HPDE6-E6E7 (cell line): ENCODE data around the gene ERICH4.

ENCODE experiments used
- DNase-seq: peaks from one replicate; pipeline ENCODE4 v3.0.0; 2011; ENCODE audit warnings: missing footprints; ENCODE audit errors: extremely low spot score

ERICH4 gene

DNA sequence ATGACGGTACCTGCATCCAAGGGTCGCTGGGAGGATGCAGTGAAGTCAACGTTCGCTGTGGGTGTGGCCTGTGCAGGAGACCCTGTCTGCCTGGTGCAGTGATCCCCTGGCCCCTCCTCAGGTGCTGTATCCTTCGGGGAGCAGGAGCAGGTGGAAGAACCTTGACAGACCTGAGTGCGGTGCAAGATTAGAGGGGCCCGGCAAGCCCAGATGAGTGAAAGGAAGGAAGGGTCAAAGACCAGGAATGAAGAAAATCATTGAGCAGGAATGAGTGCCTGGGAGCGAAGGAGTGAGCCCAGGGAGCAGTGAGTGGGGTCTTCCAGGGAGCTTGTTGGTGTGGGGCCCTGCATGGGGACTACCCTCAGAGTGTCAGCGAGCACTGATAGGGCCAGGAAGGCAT is 28.5 kb upstream of the ERICH4 start:
- DNase-seq, result no peak

DNA sequence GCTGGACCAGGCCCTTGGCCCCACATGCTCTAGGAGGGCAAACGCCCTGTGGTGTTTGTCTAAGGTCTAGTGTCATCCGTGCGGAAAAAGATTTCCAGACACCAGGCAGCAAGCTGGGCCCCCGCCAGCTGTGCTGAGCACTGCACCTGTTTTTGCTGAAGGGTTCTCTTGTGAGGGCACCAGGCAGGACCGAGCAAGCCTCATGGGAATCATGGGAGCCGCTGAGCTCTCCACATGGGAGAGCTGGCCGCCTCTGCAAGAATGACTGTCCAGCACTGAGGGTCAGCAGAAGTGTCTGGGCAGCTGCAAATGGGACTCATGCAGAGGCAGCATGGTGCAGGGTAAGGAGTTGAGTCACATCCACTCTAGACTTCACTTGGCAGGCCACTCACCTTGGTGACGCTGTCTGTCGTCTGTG is 27.8 kb upstream of the ERICH4 start:
- no peak for DNase-seq

DNA sequence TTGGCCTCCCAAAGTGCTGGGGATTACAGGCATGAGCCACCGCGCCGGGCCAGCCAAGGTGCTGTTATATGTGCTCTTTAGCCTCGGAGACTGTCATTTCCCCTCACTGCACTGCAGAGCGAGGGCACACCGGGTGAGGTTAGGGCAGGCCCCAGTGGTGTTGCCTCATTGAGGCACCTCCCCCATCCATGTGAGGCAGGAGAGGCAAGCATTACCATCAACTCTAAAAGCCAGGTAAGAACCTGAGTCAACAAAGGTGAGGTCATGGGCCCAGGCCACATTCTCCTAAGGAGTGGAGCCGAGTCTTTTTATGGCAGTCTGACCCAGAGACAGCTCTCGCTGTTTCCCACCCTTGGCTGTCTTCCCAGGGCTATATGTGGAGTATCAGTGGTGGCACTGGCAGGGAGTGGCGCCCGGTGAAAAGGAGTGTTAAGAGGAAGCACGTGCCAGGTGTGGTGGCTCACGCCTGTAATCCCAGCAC is 26.7 kb upstream of the ERICH4 start:
- DNase-seq, result peak; percentile 53

DNA sequence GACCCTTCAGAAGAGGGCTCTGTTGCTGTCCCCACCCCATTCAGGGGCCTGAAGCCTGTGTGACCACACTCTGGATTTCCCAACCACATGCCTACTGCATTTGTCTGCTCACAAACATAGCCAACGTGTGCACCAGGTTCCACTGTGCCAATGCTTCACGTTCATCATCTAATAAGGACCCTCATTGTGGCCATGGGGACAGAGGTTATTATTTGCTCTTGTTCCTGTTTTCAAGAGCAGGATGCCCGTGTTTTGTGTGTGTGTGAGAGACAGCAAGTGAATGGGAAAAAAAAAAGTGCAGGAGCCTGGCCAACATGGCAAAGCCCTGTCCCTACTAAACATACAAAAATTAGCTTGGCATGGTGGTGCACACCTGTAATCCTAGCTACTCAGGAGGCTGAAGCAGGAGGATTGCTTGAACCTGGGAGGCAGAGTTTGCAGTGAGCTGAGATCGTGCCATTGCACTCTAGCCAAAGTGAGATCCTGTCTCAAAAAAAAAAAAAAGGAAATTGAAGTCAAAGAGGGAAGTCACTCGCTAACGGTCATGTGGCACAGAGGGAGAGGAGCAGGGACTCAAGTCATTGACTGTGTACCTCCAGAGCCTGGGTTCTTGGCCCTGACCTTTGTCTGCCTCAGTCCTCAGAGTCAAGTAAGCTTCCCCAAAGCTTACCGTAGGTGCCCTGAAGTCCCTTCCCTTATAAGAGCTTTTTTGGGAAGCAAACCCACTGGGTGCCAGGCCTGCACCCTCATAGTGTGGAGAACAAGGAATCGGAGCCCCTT is 22.7 kb upstream of the ERICH4 start:
- DNase-seq, result no peak

DNA sequence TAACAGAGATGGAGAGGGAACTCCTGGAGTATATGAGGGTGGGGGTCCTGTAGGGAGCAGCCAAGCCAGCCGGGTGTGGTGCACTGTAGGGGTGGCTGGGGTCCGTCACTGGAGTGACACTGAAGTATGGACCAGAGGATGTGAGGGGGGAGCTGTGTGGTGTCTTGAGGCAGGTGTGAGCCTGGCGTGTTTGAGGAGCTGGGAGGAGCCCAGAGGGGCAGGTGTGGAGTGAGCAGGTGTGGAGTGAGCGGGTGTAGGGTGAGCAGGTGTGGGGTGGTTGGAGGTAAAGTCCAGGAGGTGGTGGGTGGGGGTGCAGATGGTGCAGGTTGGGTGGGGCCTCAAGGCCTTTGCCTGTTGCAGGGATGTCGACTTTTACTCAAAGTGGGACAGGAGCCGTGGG is 21.6 kb upstream of the ERICH4 start:
- DNase-seq, result no peak

DNA sequence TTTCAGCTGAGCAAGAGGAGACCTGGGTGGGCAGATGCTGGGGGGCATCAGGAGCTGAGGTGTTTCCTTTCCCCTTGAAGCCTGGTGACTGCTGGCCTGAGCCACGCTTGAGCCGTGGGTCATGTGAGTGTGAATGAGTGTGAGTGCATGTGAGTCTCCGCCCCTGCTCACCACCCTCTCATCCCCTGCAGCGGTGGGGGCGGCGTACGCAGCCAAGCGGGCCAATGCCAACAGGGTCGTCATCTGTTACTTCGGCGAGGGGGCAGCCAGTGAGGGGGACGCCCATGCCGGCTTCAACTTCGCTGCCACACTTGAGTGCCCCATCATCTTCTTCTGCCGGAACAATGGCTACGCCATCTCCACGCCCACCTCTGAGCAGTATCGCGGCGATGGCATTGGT is 21.0 kb upstream of the ERICH4 start:
- DNase-seq, result no peak

DNA sequence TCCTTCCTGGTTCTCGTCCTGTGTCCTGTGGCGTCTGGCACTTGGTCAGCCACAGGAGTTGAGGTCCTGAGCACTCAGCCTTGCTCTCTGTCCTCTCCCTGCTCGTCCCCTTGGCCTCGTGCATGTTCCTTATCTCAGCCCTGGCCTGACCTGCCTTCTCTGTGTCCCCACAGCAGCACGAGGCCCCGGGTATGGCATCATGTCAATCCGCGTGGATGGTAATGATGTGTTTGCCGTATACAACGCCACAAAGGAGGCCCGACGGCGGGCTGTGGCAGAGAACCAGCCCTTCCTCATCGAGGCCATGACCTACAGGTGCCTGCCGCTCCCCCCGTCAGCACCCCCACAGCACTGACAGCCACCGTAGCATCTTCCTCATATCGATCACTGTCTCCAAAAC is 20.5 kb upstream of the ERICH4 start:
- DNase-seq, result no peak

DNA sequence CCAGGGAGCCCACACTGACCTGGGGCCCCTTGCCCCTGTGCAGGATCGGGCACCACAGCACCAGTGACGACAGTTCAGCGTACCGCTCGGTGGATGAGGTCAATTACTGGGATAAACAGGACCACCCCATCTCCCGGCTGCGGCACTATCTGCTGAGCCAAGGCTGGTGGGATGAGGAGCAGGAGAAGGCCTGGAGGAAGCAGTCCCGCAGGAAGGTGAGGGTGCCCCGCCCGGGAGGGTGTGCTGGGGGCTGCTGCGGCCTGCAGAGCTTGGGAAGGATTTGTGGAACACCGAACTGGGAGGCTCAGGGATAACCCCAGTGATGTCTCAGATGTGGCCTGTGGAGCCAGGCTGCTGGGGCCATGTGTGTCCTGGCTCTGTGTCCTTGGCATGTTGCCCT is 20.0 kb upstream of the ERICH4 start:
- no peak for DNase-seq

DNA sequence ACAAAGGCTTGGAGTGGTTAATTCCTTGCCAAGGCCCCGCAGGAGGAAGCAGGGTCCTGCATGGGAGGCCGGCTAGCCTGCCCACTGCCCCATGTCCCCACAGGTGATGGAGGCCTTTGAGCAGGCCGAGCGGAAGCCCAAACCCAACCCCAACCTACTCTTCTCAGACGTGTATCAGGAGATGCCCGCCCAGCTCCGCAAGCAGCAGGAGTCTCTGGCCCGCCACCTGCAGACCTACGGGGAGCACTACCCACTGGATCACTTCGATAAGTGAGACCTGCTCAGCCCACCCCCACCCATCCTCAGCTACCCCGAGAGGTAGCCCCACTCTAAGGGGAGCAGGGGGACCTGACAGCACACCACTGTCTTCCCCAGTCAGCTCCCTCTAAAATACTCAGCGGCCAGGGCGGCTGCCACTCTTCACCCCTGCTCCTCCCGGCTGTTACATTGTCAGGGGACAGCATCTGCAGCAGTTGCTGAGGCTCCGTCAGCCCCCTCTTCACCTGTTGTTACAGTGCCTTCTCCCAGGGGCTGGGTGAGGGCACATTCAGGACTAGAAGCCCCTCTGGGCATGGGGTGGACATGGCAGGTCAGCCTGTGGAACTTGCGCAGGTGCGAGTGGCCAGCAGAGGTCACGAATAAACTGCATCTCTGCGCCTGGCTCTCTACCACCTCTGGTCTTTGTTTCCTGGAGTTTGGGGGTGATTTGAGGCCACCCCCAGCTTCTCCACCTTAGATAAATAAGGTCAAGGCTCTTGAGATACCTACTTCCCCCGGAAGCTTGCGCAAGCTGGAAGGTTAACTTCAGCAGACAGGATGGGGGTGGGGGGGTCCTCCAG is 18.4 kb upstream of the ERICH4 start:
- no peak for DNase-seq

DNA sequence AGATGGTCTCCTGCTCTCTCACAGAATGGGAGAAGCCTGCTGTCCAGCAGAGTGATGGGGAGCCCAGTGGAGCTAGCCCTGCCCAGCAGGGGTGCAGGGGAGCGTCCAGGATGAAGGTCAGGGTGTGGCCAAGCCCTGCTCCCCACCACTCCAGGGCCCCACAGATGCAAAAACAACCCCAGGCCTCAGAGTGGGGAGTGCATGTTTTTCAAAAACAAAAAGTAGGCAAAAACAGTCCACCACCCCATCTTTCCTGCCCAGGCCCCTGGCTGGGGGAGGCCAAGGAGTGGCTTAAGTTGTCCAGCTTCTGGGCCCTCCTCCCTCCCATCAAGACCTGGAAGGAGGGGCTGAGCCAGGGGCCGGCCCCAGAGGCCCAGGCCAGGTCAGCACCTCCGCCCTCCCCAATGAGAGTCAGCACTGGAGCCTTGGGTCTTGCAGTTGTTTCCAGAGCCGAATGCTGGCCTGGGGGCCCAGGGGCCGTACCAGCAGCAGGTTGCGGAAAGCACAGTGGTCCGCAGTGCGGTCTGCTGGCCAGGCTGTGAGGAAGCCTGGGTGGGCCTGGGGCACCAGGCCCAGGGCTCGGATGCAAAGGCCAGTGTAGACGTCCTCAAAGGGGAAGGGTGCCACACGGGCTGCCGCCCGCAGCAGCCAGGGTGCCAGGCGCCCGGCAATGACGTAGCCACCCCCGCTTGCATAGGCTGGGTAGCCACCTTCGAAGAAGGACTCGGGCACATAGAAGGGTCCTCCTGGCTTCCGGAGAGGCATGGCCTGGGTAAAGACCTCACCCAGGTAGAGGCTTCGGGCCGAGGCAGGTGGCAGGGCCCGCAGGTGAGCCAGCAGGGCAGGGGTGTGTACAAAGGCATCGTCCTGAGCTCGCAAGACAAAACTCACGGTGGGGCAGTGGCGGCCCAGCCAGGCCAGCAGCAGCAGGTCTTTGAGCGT is 17.5 kb upstream of the ERICH4 start:
- DNase-seq, result no peak

DNA sequence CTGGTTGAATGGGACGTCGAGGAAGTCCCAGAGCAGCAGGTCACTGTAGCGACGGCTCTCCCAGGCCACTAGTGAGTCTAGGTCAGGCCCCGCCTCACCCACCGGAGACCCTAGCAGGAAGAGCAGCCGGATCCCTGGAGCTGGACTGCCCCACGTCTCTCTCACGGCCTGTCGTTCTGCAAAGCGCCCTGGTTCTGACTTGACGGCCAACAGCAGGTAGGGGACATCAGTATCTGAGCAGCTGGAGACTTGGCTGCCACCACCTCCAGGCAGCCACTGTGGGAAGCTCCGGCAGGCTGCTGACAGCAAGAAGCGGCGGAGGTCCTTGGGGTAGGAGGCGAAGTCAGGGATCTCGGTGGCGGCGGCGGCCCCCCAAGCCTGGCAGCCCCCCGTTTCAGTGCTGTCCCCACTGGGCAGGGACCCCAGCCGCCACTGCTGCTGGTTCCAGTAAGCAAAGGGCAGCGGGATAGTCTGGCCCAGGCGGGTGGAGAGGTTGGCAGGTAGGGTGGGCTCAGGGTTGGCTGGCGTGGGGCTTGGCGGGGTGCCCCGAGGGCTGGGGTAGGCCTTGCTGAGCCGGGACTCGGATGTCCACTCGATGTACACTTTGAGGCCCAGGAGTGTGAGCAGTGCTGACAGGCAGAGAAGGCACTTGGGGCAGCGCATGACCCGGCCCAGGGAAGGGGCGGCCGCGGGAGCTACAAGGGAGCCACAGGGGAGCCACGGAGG is 16.7 kb upstream of the ERICH4 start:
- no peak for DNase-seq

DNA sequence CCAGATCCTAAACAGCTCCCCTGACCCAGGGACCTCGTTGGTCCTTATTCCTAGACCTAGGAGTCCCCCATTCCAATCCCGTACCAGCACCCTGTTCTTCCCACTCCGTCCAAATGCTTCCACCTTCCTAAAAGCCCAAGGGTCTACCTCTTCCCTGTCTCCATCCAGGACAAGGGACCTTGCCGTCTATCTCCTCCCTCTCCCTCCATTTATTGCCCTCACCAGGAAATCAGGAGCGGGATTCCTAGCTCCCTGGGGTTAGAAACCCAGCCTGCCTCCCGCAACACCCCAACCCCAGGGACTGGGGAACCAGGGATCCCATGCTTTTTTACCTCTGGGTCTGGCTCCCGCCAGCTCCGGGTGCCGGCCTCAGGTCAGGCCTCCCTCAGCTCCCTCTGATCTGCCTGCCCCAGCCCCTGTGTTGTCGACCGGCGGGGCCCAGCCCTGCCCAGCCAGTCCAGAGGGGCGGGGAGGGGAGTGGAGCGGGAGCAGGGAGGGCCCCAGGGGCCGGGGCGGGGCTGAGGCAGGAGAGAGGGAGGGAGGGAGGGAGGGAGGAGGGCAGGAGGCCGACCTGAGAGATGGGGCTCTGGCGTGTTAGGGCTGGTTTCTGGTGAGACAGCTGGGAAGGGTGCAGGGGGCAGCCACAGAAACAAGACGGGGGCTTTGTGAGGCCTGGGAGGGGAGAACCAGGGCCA is 15.9 kb upstream of the ERICH4 start, which contains the start of gene B3GNT8:
B3GNT8 (minus strand) TSS at position 423 of the 695 bp plus-strand sequence. CDS start 596 bp downstream, outside the sequence.
- DNase-seq, result peak; percentile 83

DNA sequence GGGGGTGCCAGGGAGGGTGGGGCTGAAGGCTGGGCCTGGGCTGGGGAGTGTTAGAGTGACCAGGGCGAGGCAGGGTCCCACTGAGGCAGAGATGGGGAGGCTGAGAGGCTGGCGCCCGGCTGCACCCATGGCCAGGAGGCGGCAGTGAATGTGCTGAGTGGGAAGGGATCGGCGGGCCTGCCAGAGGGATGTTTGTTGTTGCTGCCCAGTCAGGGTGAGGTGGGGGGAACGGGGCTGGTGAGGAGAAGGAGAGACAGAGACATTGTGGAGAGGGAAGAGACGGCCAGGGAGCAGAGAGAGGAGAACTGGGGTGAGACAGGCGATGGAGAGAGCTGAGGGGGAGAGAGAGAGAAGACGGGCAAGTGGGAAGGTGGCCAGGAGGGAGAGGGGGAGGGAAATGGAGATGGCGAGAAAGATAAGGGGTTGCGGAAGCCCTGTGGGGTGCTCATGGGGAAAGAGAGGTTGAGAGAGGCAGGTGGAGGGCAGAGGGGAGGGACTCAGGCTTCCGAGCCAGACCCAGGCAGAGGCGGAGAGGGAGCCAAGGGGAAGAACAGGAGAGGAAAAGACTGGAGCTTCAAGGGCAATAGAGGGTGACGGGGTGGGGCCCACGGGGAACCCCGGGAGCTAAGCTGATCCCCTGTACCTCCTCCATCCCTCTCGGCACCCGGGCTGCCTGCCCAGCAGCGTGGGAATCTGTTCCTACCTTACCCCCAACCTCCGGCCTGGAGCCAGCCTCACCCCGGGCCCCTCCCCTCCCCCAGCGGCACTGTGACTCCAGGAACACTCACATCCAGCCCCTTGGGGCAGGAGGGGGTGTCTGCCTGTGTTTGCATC is 15.1 kb upstream of the ERICH4 start:
- DNase-seq, result peak; percentile 21

DNA sequence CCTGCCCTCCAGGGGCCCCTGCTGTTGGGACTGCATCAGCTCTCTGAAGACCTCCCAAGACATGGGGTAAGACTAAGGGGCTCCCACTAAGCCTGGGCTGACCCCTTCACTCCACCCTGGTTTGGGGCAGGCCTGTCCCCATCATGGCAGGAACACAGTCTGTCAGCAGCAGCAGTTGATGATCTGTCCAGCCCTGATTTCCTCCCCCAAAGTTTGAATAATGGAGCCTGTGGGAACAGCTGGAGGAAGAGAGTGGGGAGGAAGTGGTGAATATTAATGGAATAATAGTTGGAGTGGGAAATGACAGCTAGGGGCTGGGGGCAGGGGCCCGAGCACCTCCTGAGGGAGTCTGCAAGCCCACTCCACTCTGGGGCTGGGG is 14.5 kb upstream of the ERICH4 start:
- DNase-seq, result no peak

DNA sequence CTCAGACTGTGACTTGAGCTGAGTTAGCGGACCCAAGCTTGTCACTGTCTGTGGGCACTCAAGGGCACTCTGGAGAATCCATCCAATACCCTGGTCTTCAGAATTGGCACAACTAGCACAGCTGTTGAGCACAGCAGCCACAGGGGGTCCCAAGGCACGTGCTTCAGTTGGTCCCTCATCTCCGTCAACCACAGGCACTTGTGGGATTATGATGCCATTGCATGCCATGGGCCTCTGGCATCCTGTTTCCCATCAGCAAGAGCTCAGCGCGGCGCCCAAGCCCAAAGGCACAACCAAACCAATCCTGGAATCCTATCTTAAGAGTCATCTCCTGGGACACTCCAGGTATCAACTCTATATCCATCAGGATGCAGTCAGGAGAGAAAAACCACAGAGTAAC is 12.0 kb upstream of the ERICH4 start:
- no peak for DNase-seq

DNA sequence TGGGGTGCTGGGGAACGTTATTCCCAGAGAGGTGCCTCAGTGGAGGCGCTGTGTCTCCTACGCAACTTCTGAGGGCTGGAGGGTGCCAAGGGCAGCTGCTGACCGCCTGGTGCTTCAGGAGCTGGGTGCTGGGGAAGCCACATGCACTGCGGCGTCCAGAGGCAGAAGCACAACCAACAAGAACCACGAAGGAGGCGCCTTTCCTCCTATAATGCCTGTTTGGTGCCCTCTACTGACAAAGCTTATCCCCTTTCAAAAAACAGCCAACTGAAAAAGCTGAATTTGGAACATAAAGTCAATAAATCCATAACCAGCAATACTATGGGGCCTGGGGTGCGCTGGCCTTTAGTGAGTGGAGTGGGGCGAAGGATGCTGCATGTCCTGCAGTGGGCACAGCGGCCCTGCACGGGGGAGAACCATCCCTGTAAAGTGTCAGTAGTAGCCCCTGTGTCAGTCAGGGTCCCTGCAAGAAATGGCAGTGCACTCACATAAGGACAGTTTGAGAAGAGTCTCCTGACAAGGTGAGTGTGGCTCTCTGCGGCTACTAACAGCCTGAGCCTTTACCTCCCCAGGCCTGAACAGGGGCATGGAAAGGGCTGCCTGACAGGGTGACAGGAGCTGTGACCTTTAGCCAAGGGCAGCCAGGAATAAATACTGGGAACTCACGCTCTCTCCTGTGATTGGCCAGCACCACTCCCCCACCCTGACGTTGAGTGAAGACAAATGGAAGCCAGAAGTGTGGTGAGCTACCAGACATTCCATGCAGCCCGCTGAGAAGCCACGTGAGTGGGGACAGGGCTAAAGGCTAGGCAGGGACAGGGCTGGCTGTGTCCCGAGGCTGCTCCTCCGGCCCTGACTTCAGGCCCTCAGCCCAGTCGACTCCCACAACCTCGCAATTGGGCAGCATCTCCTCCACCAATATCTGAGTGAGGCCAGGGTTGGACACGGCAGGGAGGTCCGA is 11.2 kb upstream of the ERICH4 start:
- no peak for DNase-seq

DNA sequence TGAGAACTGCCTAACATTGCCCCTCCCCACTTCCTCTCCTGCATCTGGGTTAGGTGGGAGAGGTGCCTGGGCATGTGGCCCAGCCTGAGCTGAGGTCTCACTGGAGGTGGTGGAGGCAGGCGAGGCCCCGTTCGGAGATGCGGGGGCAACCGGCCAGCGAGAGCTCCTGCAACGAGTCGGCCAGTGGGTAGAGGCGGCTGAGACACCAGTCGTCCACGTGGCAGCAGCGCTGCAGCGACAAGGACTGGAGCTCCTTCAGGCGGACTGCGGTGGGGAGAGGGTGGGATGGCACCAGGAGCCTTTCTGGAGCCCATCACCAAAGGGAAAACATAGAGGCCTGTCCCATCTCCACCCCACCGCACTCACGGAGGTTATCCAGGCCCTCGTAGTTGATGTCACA is 9.8 kb upstream of the ERICH4 start:
- DNase-seq, result no peak

DNA sequence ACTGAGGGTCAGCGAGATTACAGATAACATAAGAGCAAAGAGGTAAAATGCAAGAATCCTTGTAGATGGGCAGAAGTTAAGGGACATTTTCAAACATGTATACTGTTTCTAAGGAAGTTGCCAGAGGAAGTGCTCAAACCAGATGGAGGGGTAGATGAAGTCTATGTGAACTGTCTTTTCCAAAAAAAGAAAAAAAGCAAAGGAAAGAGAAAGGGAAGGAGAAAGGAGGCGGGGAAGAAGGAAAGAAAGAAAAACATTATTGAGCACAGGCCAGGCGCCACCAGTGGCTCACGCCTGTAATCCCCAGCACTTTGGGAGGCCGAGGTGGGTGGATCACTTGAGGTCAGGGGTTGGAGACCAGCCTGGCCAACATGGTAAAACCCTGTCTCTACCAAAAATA is 8.5 kb upstream of the ERICH4 start:
- no peak for DNase-seq
